ENCODE results near the gene MYO1D.
"Not testable (repeated sequence)": the region's sequence is repeated elsewhere in the genome, so short reads cannot be mapped to it uniquely, and the experiment has no call there.

The MYO1D gene

DNA sequence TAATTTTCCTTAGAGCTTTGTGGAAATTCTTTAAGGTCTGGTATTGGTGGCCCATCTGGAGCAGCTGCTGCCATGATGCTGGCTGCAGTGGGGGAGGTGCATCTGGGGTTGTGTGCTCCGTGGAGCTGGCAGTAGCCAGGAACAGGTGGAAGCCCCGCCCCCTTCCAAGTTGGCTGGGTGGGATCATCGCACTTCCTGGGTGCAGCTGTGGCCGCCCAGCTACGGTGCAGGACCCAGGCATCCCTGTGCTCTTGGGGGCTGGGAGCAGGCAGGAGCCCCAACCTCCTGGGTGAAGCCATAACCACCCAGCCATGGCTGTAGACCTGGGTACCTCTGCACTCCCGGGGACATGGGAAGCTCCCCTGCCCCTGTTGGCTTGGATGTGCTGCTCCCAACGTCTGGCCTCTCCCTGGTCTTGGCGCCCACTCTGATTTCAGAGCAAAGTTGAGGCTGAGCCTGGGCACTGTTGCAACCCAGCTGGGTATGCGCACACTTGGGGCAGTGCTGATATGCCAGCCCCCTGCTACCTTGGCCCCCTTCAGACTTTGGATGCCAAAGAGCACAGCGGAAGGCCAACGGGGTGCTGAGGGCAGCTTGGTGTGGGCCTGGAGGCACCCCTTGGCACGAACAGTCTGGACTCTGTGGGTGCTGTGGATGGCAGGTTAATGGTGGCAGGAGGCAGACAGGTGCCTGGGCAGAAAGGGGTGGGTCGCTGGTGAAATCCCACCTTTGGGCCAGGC, 145.2 kb downstream of the MYO1D start:
- DNase-seq (ENCODE audit: low read depth) = no peak

DNA sequence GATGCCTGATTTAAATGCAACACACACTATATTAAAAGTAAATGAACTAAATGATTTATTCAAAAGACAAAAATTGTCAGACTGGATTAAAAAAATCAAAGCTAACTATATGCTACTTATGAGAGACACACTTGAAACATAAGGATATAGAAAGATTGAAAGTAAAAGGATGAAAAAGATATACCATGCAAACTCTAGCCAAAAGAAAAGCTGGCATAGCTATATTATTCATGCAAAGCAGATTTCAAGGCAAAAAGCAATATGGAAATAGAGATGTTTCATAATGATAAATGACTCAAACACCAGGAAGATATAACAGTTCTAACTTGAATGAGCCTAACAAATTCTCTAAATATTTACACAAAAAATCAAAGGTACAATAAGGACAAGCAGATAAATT, 149.2 kb downstream of the MYO1D start:
- DNase-seq (ENCODE audit: low read depth) = no peak

DNA sequence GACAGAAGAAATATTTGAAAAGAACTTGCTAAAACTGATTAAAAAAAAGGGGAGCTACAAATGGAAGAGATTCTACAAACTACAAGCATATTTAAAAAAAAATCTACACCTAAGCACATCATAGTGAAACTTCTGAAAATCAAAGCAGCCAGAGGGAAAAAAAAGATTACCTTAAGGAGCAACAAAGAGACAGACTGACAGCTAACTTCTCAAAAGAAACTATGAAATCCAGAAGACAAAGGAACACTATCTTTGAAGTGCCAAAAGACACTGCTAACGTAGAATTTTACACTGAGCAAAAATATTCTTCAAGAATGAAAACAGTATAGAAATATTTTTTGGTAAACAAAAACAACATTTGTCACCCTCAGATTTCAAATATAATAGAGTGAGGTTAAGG, 151.2 kb downstream of the MYO1D start:
- no peak for DNase-seq (ENCODE audit: low read depth)

DNA sequence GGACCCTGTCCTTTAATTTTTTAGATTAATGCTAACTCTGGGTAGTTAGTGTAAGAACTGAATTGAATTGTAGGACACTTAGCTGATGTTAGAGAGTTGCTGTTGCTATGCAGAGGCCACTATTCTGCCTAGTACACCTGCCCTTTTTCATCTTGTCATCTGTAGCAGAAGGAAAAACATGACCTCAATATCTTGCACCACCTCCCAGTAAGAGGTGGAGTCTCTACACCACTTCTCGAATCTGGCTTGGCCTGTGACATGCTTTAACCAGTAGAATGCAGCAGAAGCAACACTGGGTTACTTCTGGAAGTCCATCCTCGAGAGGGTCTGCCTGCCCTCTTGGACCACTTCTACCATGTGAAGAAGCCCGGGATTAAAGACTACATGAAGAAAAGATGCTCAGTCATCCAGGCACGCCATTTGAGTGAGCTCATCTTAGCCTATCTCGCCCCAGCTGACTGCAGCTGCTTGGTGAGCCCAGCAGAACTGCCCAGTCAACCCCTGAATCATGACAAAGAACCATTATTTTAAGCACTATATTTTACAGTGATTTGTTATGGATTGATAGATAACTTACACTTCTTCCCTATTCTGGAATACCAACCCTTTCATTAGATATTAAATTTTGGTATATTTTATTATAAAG, 153.5 kb downstream of the MYO1D start:
- DNase-seq (ENCODE audit: low read depth) = no peak

DNA sequence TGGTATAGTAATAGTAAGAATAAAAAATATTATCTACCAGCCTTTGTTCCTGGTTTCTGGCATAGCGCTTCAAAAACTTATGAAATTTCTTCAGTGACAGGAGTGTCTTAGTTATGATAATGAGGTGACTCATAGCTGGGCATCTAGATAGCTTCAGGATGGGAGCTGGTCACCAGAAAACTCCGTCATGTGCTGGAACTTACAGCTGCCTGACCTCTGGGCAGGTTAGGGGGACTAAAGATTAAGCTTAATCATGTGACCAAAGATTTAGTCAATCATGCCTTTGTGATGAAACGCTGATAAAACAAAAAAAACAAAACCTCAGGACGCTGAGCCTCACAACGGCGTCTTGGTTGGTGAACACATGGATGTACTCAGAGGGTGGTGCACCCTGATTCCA, 154.2 kb downstream of the MYO1D start:
- no peak for DNase-seq (ENCODE audit: low read depth)

- no peak for DNase-seq (ENCODE audit: low read depth)
These were observed 156.3 kb downstream of the MYO1D start for GRCh38 chr17:32720671-32721070.

- DNase-seq (ENCODE audit: low read depth) = no peak
These were observed 157.2 kb downstream of the MYO1D start for GRCh38 chr17:32719689-32720088.

DNA sequence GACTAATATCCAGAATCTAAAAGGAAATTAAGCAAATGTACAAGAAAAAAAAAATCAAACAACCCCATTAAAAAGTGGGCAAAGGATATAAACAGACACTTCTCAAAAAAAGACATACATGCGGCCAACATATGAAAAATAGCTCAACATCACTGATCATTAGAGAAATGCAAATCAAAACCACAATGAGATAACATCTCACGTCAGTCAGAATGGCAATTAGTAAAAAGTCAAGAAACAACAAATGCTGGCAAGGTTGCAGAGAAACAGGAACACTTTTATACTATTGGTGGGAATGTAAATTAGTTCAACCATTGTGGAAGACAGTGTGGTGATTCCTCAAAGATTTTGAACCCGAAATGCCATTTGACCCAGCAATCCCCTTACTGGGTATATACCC, 162.0 kb downstream of the MYO1D start:
- not testable (repeated sequence) for DNase-seq (ENCODE audit: low read depth)

- DNase-seq (ENCODE audit: low read depth) = not testable (repeated sequence)
These were observed 162.7 kb downstream of the MYO1D start for GRCh38 chr17:32714206-32714605.

DNA sequence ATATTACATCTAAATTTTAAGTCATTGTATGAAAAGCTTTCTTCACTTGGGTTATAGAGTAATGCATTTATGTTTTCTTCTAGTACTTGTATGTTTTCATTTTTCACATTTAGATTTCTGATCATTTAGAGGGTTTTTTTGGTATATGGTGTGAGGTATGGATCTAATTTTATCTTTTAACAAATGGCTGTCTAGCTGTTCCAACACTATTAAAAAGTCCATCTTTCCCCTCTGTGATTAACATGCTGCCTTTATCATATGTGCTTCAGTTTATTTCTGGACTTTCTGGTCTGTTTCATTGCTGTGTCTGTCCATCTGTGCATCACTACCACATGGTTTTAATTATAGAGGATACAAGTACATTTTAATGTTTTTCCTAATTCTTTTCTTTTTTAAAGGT, 163.8 kb downstream of the MYO1D start:
- no peak for DNase-seq (ENCODE audit: low read depth)

GRCh38 chr17:32709562-32709961, 167.4 kb downstream of the MYO1D start:
- no peak for DNase-seq (ENCODE audit: low read depth)

- DNase-seq (ENCODE audit: low read depth) = no peak
These were observed 175.1 kb downstream of the MYO1D start for GRCh38 chr17:32701871-32702270.

DNA sequence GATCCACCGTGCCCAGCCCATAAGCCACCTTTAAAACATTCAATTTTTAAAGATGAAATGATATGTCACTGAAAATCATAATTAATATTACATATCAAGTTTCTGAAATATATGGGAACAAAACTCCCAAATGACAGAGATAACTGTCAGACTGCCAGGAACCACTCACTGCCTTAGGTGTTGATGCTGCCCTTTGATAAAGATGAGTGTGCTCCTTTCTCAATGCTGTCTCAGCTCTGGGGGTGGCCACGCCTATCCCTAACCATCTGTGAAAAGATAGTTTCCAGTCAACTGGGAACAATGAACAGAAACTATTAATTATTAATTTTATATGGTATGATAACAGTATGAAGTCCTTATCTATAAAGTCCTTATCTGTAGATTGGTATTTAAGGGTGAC, 177.7 kb downstream of the MYO1D start:
- DNase-seq (ENCODE audit: low read depth) = no peak

DNA sequence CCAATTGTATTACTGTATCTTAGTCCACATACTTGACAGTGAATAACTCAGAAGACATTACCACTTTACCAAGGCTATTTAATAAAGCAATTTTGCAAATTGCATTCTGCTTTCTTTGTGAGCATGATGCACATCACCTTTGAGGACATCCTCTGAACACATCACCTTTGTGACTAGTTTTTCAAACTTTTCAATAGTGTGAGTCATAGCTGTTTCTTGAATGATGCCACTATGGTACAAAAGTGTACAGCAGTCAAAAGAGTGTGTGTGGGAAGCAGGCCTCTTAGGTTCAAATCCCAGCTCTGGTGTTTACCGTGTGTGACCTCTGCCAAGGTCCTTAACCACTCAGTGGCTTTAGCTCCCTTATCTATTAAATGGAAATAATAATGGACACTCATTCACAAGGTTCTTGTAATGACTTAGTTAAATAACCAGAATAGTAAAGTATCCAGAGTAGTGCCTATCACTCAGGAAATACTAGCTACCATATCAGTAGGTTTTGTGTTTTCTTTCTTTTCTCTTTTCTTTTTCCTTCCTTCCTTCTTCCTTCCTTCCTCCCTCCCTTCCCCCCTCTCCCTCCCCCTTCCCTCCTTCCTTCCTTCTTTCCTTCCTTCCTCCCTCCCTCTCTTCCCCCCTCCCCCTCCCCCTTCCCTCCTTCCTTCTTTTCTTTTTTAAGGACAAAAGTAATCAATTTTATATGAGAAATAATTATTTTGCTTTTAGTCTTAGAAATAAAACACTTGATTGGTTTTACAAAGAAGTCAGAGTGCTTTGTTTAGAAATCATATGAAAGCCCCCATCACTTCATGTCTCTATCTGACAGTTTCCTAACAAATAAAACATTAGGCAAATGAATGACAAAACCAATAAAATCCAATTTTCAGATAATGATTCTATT, 178.9 kb downstream of the MYO1D start:
- no peak for DNase-seq (ENCODE audit: low read depth)

DNA sequence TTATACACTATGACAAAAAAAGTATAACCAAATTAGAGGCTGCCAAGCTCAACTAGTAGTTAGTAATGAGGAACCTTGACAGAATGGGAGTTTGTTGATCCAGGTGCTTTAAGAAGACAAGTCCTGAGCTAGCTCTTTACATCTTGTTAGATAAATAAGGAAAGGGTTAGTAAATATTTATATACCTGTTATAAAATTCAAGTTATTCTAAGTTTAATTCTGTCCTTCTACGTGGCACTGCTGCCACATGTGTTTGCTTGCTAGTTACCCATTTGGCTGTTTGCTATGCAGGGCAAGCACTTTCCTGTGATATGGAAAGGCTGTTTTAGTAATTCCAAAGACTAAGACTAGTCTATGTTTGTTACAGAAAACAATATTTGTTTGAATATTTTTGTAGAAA, 180.5 kb downstream of the MYO1D start:
- no peak for DNase-seq (ENCODE audit: low read depth)

GRCh38 chr17:32695864-32696263, 181.1 kb downstream of the MYO1D start:
- DNase-seq (ENCODE audit: low read depth) = no peak

DNA sequence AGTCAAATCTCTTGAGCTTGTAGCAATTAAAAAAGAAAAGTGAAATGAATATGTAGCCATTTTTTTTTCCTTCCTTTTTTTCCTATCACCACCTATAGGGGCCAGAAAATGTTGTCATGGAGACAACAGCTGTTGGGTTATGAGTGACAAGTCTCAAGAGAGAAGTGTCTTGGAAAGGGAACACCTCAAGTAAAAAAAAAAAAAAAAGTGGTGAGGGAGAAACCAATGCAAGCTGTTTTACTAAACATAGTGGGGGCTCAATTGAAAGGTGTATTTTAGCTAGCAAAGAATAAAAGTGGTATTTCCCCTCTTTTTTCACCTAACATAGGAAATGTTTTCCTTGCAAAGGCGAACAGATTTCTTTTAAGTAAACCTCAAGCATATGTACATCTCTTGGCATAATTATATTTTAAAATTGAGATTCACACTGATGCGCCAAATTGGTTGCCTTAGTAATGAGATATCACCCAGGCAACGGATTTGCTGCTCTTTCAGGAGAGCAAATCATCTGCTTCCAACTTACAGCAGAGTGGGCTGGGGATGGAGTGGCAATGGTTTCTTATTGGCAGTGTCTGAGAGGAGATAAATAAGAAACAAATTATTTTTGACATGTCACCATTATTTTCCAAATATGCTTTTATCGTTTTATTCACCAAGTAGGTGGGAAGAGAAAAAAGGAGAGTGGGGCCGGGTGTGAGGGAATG, 183.6 kb downstream of the MYO1D start:
- DNase-seq (ENCODE audit: low read depth) = no peak

DNA sequence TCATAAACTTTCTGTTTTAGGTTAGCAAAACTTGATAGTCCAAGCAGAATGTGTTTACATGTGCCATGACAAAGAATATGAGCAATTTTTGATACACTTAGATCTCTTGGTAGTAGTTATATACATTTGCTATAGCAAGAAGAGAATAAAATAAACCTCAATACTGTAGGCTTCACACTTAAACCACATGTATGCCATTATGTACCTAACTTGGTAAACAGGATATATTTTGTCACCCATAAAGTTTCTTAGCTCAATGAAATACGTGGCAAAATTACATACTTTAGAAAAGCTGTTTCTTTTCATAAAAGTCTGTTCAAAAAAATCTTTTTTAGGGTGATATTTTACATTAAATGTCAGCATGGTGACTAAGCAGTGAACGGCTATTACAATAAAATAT, 184.7 kb downstream of the MYO1D start:
- DNase-seq (ENCODE audit: low read depth) = no peak

DNA sequence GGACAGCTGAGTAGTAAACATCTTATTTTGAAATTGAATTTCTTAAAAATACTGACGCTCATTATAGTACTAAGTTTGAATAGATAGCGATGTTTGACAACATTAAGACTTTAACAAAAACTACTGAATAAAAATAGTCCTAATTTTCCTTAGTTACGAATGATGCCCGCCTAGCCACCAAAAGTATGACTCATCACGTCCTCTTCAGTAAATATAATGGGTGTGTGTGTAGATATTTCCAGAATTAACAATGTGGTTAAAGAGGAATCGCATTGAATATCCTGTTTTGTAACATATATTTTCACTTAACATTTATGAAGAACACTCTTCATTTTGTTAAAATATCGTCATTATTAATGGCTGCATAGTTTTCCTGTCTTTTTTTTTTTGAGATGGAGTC, 187.6 kb downstream of the MYO1D start:
- DNase-seq (ENCODE audit: low read depth) = no peak

DNA sequence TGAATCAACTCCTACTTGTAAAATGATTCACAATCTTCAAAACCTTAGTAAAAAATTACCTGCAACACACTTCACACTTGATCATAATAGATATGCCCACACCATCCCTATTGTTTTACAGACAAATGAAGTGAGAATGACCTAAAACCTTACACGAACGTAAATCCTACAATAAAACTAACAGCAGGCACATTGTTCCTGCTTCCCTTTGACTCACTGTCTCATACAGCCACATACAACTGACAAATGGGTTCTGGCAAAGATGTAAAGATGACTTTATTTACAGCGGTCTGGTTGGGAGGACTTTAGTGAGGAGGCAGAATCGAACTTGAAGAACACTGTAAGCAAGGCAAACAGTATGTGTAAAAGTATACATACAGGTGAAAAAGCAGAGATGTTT, 188.7 kb downstream of the MYO1D start:
- no peak for DNase-seq (ENCODE audit: low read depth)

DNA sequence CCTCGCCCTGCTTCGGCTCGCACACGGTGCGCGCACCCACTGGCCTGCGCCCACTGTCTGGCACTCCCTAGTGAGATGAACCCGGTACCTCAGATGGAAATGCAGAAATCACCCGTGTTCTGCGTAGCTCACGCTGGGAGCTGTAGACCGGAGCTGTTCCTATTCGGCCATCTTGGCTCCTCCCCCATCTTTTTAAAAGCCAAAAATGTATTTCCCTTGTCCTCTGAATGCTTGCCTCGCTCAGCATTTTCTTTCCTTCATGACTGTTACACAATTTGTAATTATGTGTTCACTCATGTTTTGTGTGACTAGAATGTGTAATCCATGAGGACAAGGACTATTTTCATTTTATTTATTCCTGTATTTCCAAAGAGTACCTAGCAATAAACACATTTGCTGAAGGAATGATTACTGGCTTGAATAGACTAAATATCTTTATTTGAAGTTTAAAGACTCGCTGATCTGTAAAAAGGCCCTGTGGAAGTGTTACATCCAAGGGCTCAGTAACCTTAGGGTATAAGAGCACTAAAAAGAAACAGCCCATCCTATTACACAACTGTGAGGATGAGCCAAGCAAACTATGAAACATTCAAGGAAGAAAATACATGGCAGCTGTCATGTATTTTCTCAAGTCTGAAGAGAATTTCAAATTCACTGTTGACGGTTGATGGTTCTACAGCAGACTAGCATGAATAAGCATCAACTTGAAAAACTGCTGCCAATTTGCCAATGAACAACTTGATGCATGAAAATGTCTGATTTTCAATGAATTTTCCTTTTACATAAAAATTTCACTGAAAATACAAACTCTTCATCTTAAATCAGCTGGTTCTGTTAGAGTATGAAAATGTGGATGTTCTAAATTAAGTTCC, 192.6 kb downstream of the MYO1D start:
- DNase-seq (ENCODE audit: low read depth) = no peak

Data from HS-27A (cell line).